ENCODE results near the gene RPP25L. TPM values are rescaled to one million over a fixed set of nuclear protein-coding genes. Genes with fewer than 3 reads are reported as not detected.

Gene RPP25L
- total and polyA plus RNA-seq, 5 donors from 2014 or later = 6.7 to 80.0 (median 63.7) TPM

- H3K9me3 ChIP-seq (ENCODE audit: control insufficient read depth in 2 of 2, low read length in 2 of 2) = no peaks in the 10 kb centered on the region
- no peaks in the 10 kb centered on the region for H3K36me3 ChIP-seq (ENCODE audit: control insufficient read depth, insufficient read depth, low read length)
- no peak overlapping the region for H3K4me3 ChIP-seq (ENCODE audit: low read depth, low read length)
- peaks cover 5% of the 10 kb centered on the region for H3K36me3 Mint-ChIP-seq
- peaks cover 0 to 16% (median 3%) of the 10 kb centered on the region in 4 donors for H3K4me1 Mint-ChIP-seq
- H3K27me3 Mint-ChIP-seq = peaks cover 71% of the 10 kb centered on the region
- DNase-seq = no peak
- no peak overlapping the region for H3K27ac ChIP-seq (ENCODE audit: insufficient read depth, low read length, poor library complexity, severe bottlenecking)
- peaks cover 0 to 3% (median 0%) of the 10 kb centered on the region in 7 donors for H3K9me3 Mint-ChIP-seq
- H3K4me3 Mint-ChIP-seq = peak overlapping the region in 3 of 4 donors; percentile 28 to 65 (median 36)
- H3K27ac Mint-ChIP-seq = no peak overlapping the region
- peaks cover 11% of the 10 kb centered on the region for H3K4me1 ChIP-seq (ENCODE audit: control insufficient read depth, insufficient read depth, low read length, poor library complexity, severe bottlenecking)
- peaks cover 21% of the 10 kb centered on the region for H3K27me3 ChIP-seq (ENCODE audit: control insufficient read depth, insufficient read depth, low read length)
- ATAC-seq (ENCODE audit: low read depth in 2 of 2) = no peak
Measured at GRCh38 chr9:34577400-34578240, 34.3 kb downstream of the RPP25L start.

- no peak for ATAC-seq (ENCODE audit: low read depth in 2 of 2)
- H3K4me3 Mint-ChIP-seq = peak overlapping the region in 2 of 4 donors; percentile 36 to 65
Measured at GRCh38 chr9:34576597-34577399, 35.1 kb downstream of the RPP25L start.

GRCh38 chr9:34575862-34576596 lies 35.9 kb downstream of the RPP25L start:
- H3K27ac ChIP-seq (ENCODE audit: insufficient read depth, low read length, poor library complexity, severe bottlenecking) = no peak overlapping the region
- no peaks in the 10 kb centered on the region for H3K9me3 ChIP-seq (ENCODE audit: control insufficient read depth in 2 of 2, low read length in 2 of 2)
- Mint-ChIP-seq H3K36me3 (peaks cover under 1% of the 10 kb centered on the region), H3K4me3 (no peak overlapping the region), H3K4me1 (peaks cover 0 to 16% (median 3%) of the 10 kb centered on the region in 4 donors), H3K9me3 (peaks cover 0 to 3% (median 0%) of the 10 kb centered on the region in 7 donors), H3K27ac (no peak overlapping the region), H3K27me3 (peaks cover 68% of the 10 kb centered on the region)
- no peaks in the 10 kb centered on the region for H3K36me3 ChIP-seq (ENCODE audit: control insufficient read depth, insufficient read depth, low read length)
- no peak overlapping the region for H3K4me3 ChIP-seq (ENCODE audit: low read depth, low read length)
- peaks cover 21% of the 10 kb centered on the region for H3K27me3 ChIP-seq (ENCODE audit: control insufficient read depth, insufficient read depth, low read length)
- peaks cover 11% of the 10 kb centered on the region for H3K4me1 ChIP-seq (ENCODE audit: control insufficient read depth, insufficient read depth, low read length, poor library complexity, severe bottlenecking)
- no peak for DNase-seq
- ATAC-seq (ENCODE audit: low read depth in 2 of 2) = no peak

More at GRCh38 chr9:34576597-34577399, 35.1 kb downstream of the RPP25L start:
- DNase-seq = no peak
- peaks cover 11% of the 10 kb centered on the region for H3K4me1 ChIP-seq (ENCODE audit: control insufficient read depth, insufficient read depth, low read length, poor library complexity, severe bottlenecking)
- no peak overlapping the region for H3K27ac ChIP-seq (ENCODE audit: insufficient read depth, low read length, poor library complexity, severe bottlenecking)
- Mint-ChIP-seq H3K27me3 (peaks cover 73% of the 10 kb centered on the region), H3K9me3 (peaks cover 0 to 3% (median 0%) of the 10 kb centered on the region in 7 donors), H3K27ac (no peak overlapping the region), H3K4me1 (peaks cover 0 to 16% (median 3%) of the 10 kb centered on the region in 4 donors), H3K36me3 (peaks cover 5% of the 10 kb centered on the region)
- H3K4me3 ChIP-seq (ENCODE audit: low read depth, low read length) = no peak overlapping the region
- H3K9me3 ChIP-seq (ENCODE audit: control insufficient read depth in 2 of 2, low read length in 2 of 2) = no peaks in the 10 kb centered on the region
- H3K36me3 ChIP-seq (ENCODE audit: control insufficient read depth, insufficient read depth, low read length) = no peaks in the 10 kb centered on the region
- H3K27me3 ChIP-seq (ENCODE audit: control insufficient read depth, insufficient read depth, low read length) = peaks cover 21% of the 10 kb centered on the region

GRCh38 chr9:34575241-34575640 lies 36.7 kb downstream of the RPP25L start:
- H3K4me1 Mint-ChIP-seq = peaks cover 0 to 16% (median 3%) of the 10 kb centered on the region in 4 donors
- H3K4me3 Mint-ChIP-seq = no peak overlapping the region
- H3K4me3 ChIP-seq (ENCODE audit: low read depth, low read length) = no peak overlapping the region
- peaks cover 18% of the 10 kb centered on the region for H3K27me3 ChIP-seq (ENCODE audit: control insufficient read depth, insufficient read depth, low read length)
- no peak overlapping the region for H3K27ac Mint-ChIP-seq
- ATAC-seq (ENCODE audit: low read depth in 2 of 2) (no peak), DNase-seq (no peak)
- H3K9me3 ChIP-seq (ENCODE audit: control insufficient read depth in 2 of 2, low read length in 2 of 2) = no peaks in the 10 kb centered on the region
- peaks cover 0 to 3% (median 0%) of the 10 kb centered on the region in 7 donors for H3K9me3 Mint-ChIP-seq
- no peaks in the 10 kb centered on the region for H3K36me3 ChIP-seq (ENCODE audit: control insufficient read depth, insufficient read depth, low read length)
- H3K27ac ChIP-seq (ENCODE audit: insufficient read depth, low read length, poor library complexity, severe bottlenecking) = no peak overlapping the region
- peaks cover 11% of the 10 kb centered on the region for H3K4me1 ChIP-seq (ENCODE audit: control insufficient read depth, insufficient read depth, low read length, poor library complexity, severe bottlenecking)
- no peaks in the 10 kb centered on the region for H3K36me3 Mint-ChIP-seq
- peaks cover 62% of the 10 kb centered on the region for H3K27me3 Mint-ChIP-seq

GRCh38 chr9:34574571-34574970 lies 37.3 kb downstream of the RPP25L start:
- Histone ChIP-seq H3K27me3 (ENCODE audit: control insufficient read depth, insufficient read depth, low read length) (peaks cover 13% of the 10 kb centered on the region), H3K4me3 (ENCODE audit: low read depth, low read length) (no peak overlapping the region), H3K9me3 (ENCODE audit: control insufficient read depth in 2 of 2, low read length in 2 of 2) (no peaks in the 10 kb centered on the region), H3K27ac (ENCODE audit: insufficient read depth, low read length, poor library complexity, severe bottlenecking) (no peak overlapping the region), H3K36me3 (ENCODE audit: control insufficient read depth, insufficient read depth, low read length) (no peaks in the 10 kb centered on the region), H3K4me1 (ENCODE audit: control insufficient read depth, insufficient read depth, low read length, poor library complexity, severe bottlenecking) (peaks cover 11% of the 10 kb centered on the region)
- no peak for ATAC-seq (ENCODE audit: low read depth in 2 of 2)
- Mint-ChIP-seq H3K9me3 (peaks cover 0 to 3% (median 0%) of the 10 kb centered on the region in 7 donors), H3K4me1 (peaks cover 0 to 16% (median 3%) of the 10 kb centered on the region in 4 donors), H3K27ac (no peak overlapping the region), H3K36me3 (no peaks in the 10 kb centered on the region), H3K27me3 (peaks cover 55% of the 10 kb centered on the region), H3K4me3 (no peak overlapping the region)
- DNase-seq = no peak

DNA sequence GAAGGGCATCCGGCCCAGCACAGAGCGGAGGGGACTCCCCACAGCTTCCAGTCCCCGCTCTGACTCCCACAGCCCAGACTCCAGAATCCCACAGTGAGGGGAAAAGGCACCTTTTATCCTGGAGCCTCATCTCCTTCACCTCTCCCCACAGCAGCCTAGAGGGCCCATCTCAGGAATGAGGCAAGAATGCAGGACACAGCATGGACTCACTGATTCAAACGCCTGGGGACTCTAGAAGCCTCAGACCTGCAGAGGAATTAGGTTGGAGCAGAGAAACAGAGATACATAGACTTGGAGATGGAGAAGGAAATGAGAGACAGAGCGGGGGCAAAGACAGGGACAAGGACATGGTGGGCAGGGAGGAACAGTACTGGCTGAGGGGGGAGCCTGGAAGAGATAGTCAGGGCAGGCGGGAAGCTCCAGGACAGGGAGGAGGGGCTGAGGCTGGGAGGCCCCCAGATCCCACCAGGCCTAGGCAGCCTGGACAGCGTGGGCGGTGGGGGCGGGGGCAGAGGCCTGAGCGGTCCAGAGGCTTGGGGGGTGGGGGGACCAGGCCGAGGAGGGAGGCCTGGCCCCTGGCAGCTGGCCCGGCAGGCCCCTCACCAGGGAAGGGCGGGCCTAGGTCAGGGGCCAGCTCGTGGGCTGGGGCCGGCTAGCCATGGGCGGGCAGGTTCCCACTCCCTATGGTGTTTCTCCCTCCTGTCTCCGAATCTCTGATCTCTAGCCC lies 38.1 kb downstream of the RPP25L start:
- no peak overlapping the region for H3K27ac ChIP-seq (ENCODE audit: insufficient read depth, low read length, poor library complexity, severe bottlenecking)
- H3K4me1 Mint-ChIP-seq = peaks cover 0 to 10% (median 1%) of the 10 kb centered on the region in 4 donors
- H3K9me3 ChIP-seq (ENCODE audit: control insufficient read depth in 2 of 2, low read length in 2 of 2) = no peaks in the 10 kb centered on the region
- no peaks in the 10 kb centered on the region for H3K36me3 ChIP-seq (ENCODE audit: control insufficient read depth, insufficient read depth, low read length)
- peaks cover 0 to 1% (median 0%) of the 10 kb centered on the region in 7 donors for H3K9me3 Mint-ChIP-seq
- H3K27ac Mint-ChIP-seq = peak overlapping the region in 1 of 3 donors; percentile 33
- H3K4me3 Mint-ChIP-seq = no peak overlapping the region
- no peaks in the 10 kb centered on the region for H3K36me3 Mint-ChIP-seq
- peaks cover 11% of the 10 kb centered on the region for H3K4me1 ChIP-seq (ENCODE audit: control insufficient read depth, insufficient read depth, low read length, poor library complexity, severe bottlenecking)
- DNase-seq (no peak), ATAC-seq (ENCODE audit: low read depth in 2 of 2) (no peak)
- peaks cover 10% of the 10 kb centered on the region for H3K27me3 ChIP-seq (ENCODE audit: control insufficient read depth, insufficient read depth, low read length)
- peaks cover 47% of the 10 kb centered on the region for H3K27me3 Mint-ChIP-seq
- no peak overlapping the region for H3K4me3 ChIP-seq (ENCODE audit: low read depth, low read length)

DNA sequence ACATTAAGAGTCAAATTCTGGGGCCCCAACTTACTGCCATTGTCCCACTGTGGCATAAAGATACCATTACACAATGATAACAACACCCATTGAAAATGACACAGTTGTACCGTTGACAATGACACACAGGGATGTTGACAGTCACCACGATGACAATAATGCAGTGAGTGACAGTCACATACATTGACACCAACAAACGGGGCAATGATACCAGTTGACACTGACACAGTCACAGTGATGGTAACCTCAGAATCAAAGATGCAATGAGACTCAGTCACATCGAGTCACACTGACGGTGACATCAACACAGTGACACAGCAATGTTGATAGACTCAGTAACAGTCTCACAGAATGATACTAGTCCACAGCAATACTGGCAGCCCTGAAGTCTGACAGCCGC lies 39.3 kb downstream of the RPP25L start:
- Mint-ChIP-seq H3K36me3 (no peaks in the 10 kb centered on the region), H3K9me3 (peaks cover 0 to 1% (median 0%) of the 10 kb centered on the region in 7 donors), H3K27ac (no peak overlapping the region), H3K27me3 (peaks cover 43% of the 10 kb centered on the region), H3K4me1 (peaks cover 0 to 6% (median 1%) of the 10 kb centered on the region in 4 donors), H3K4me3 (no peak overlapping the region)
- H3K27me3 ChIP-seq (ENCODE audit: control insufficient read depth, insufficient read depth, low read length) = peaks cover 7% of the 10 kb centered on the region
- ATAC-seq (ENCODE audit: low read depth in 2 of 2) (no peak), DNase-seq (no peak)
- H3K4me1 ChIP-seq (ENCODE audit: control insufficient read depth, insufficient read depth, low read length, poor library complexity, severe bottlenecking) = peaks cover 2% of the 10 kb centered on the region
- H3K36me3 ChIP-seq (ENCODE audit: control insufficient read depth, insufficient read depth, low read length) = no peaks in the 10 kb centered on the region
- no peak overlapping the region for H3K27ac ChIP-seq (ENCODE audit: insufficient read depth, low read length, poor library complexity, severe bottlenecking)
- H3K4me3 ChIP-seq (ENCODE audit: low read depth, low read length) = no peak overlapping the region
- no peaks in the 10 kb centered on the region for H3K9me3 ChIP-seq (ENCODE audit: control insufficient read depth in 2 of 2, low read length in 2 of 2)

Measured in CD4-positive, CD25-positive, alpha-beta regulatory T cell (primary cell).